ENCODE measurements around the gene ARHGAP27. TPM values are rescaled to one million over a fixed set of nuclear protein-coding genes. Genes with fewer than 3 reads are reported as not detected.

ARHGAP27 gene
- total RNA-seq, 1 donor from 2014 or later = 39.8 TPM

- DNase-seq (ENCODE audit: low read depth) = no peak
- H3K4me3 ChIP-seq (ENCODE audit: low read depth, low read length) = no peak overlapping the region
Observed at GRCh38 chr17:45369421-45369820, 63.2 kb downstream of the ARHGAP27 start.

GRCh38 chr17:45368651-45369050 lies 64.0 kb downstream of the ARHGAP27 start:
- TF ChIP-seq, protein P1, sequence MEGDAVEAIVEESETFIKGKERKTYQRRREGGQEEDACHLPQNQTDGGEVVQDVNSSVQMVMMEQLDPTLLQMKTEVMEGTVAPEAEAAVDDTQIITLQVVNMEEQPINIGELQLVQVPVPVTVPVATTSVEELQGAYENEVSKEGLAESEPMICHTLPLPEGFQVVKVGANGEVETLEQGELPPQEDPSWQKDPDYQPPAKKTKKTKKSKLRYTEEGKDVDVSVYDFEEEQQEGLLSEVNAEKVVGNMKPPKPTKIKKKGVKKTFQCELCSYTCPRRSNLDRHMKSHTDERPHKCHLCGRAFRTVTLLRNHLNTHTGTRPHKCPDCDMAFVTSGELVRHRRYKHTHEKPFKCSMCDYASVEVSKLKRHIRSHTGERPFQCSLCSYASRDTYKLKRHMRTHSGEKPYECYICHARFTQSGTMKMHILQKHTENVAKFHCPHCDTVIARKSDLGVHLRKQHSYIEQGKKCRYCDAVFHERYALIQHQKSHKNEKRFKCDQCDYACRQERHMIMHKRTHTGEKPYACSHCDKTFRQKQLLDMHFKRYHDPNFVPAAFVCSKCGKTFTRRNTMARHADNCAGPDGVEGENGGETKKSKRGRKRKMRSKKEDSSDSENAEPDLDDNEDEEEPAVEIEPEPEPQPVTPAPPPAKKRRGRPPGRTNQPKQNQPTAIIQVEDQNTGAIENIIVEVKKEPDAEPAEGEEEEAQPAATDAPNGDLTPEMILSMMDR (conservative IDR thresholded peaks at IDR 0.05; ENCODE audit: low read depth, low read length) = no peak
- H3K4me3 ChIP-seq (ENCODE audit: low read depth, low read length) = no peak overlapping the region
- DNase-seq (ENCODE audit: low read depth) = no peak

More at GRCh38 chr17:45369421-45369820, 63.2 kb downstream of the ARHGAP27 start:
- TF ChIP-seq, protein P1 (conservative IDR thresholded peaks at IDR 0.05; ENCODE audit: low read depth, low read length) = no peak

- DNase-seq (ENCODE audit: low read depth) = no peak
- no peak overlapping the region for H3K4me3 ChIP-seq (ENCODE audit: low read depth, low read length)
- TF ChIP-seq, protein P1 (conservative IDR thresholded peaks at IDR 0.05; ENCODE audit: low read depth, low read length) = no peak
Observed at GRCh38 chr17:45367216-45367615, 65.5 kb downstream of the ARHGAP27 start.

DNA sequence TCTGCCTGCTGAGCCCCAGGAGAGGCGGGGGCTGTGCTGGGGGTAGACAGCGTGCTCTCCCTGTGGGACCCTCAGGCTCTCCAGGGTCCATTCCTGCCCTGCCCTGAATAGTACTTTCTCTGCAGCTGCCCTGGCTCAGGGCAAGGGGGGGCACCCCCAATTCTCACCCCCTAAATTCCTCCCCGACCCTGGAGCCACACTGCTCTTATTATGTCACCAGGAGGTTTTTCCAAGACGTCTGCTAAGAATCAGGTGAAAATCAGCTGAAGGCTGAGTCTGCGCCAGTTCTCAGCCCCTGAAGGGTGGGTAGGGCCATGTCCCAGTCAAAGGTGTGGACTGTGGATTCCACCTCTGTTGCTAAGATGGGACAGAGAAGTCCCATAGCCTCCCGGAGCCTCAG lies 66.0 kb downstream of the ARHGAP27 start:
- H3K4me3 ChIP-seq (ENCODE audit: low read depth, low read length) = no peak overlapping the region
- DNase-seq (ENCODE audit: low read depth) = no peak
- TF ChIP-seq, protein P1 (conservative IDR thresholded peaks at IDR 0.05; ENCODE audit: low read depth, low read length) = no peak

DNA sequence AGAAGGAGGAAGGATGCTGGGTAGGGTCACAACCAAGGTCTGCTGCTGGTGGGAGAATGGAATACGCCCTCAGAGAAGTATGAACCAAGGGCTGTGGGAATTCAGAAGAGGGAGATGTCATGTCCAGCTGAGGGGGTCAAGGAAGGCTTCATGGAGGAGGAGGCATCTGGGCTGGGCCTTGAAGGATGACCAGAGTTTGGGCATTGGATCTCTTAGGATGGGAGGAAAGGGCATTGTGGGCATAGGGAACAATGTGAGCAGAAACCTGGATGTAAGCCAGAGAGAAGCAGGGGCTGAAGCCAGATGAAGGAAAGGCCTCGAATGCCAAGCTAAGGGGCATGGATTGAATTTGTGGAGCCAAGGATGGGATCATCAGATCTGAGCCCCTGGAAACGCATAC lies 66.6 kb downstream of the ARHGAP27 start:
- TF ChIP-seq, protein P1 (conservative IDR thresholded peaks at IDR 0.05; ENCODE audit: low read depth, low read length) = no peak
- no peak for DNase-seq (ENCODE audit: low read depth)

GRCh38 chr17:45364531-45365390 lies 67.9 kb downstream of the ARHGAP27 start:
- no peak overlapping the region for H3K4me3 ChIP-seq (ENCODE audit: low read depth, low read length)
- TF ChIP-seq, protein P1 (conservative IDR thresholded peaks at IDR 0.05; ENCODE audit: low read depth, low read length) = no peak
- no peak for DNase-seq (ENCODE audit: low read depth)

More for the DNA sequence above, 66.6 kb downstream of the ARHGAP27 start:
- H3K4me3 ChIP-seq (ENCODE audit: low read depth, low read length) = no peak overlapping the region

DNA sequence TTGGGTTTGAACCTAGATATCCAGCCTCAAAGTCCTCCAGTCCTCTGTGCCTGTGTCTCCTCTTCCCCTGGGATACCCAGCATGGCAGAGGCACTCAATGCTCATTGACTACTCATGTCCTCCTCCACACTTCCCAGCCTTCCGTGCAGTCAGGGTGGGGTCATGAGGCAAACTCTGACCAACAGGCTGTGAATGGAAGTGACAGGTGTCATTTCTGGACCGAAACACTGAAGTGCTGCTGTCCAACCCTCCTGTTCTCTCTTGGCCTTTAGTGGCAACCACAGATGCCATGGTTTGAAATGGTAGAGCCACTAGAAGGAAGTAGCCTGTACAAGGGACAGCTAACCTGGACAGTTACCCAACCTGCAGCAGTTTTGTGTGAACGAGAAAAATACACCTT lies 69.2 kb downstream of the ARHGAP27 start:
- H3K4me3 ChIP-seq (ENCODE audit: low read depth, low read length) = no peak overlapping the region
- DNase-seq (ENCODE audit: low read depth) = no peak
- TF ChIP-seq, protein P1 (conservative IDR thresholded peaks at IDR 0.05; ENCODE audit: low read depth, low read length) = no peak
